ENCODE data around the gene KAT8. TPM values are rescaled to one million over a fixed set of nuclear protein-coding genes. Genes with fewer than 3 reads are reported as not detected.

KAT8 gene
- total and polyA plus RNA-seq, 9 of the 15 experiments (the other 6 are each of a cell fraction or from before 2014, with no cell fraction given): 10.0 to 98.5 (median 76.4) TPM

GRCh38 chr16:31117384-31118222 lies at the start of gene KAT8 (continued):
- no peak for TF ChIP-seq ARNT (IDR thresholded peaks at IDR 0.05)
- TF ChIP-seq ELK3 (CRISPR knock-in tag; IDR thresholded peaks at IDR 0.05): no peak
- TF ChIP-seq BRF1 (IDR thresholded peaks at IDR 0.05; ENCODE audit: borderline replicate concordance, extremely low read depth, insufficient read length): no peak
- peak; percentile 64 for TF ChIP-seq PCBP1 (IDR thresholded peaks at IDR 0.05; ENCODE audit: low read depth, low read length, poor library complexity, severe bottlenecking)
- TF ChIP-seq, protein P1, sequence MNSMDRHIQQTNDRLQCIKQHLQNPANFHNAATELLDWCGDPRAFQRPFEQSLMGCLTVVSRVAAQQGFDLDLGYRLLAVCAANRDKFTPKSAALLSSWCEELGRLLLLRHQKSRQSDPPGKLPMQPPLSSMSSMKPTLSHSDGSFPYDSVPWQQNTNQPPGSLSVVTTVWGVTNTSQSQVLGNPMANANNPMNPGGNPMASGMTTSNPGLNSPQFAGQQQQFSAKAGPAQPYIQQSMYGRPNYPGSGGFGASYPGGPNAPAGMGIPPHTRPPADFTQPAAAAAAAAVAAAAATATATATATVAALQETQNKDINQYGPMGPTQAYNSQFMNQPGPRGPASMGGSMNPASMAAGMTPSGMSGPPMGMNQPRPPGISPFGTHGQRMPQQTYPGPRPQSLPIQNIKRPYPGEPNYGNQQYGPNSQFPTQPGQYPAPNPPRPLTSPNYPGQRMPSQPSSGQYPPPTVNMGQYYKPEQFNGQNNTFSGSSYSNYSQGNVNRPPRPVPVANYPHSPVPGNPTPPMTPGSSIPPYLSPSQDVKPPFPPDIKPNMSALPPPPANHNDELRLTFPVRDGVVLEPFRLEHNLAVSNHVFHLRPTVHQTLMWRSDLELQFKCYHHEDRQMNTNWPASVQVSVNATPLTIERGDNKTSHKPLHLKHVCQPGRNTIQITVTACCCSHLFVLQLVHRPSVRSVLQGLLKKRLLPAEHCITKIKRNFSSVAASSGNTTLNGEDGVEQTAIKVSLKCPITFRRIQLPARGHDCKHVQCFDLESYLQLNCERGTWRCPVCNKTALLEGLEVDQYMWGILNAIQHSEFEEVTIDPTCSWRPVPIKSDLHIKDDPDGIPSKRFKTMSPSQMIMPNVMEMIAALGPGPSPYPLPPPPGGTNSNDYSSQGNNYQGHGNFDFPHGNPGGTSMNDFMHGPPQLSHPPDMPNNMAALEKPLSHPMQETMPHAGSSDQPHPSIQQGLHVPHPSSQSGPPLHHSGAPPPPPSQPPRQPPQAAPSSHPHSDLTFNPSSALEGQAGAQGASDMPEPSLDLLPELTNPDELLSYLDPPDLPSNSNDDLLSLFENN (IDR thresholded peaks at IDR 0.05; ENCODE audit: low read depth in 2 of 2, low read length in 2 of 2): peak in 1 of 2 experiments; percentile 58; a peak in 1 of 4 replicates
- no peak for TF ChIP-seq ESRRB (CRISPR knock-in tag; IDR thresholded peaks at IDR 0.05; ENCODE audit: borderline replicate concordance)
- TF ChIP-seq, protein P2, sequence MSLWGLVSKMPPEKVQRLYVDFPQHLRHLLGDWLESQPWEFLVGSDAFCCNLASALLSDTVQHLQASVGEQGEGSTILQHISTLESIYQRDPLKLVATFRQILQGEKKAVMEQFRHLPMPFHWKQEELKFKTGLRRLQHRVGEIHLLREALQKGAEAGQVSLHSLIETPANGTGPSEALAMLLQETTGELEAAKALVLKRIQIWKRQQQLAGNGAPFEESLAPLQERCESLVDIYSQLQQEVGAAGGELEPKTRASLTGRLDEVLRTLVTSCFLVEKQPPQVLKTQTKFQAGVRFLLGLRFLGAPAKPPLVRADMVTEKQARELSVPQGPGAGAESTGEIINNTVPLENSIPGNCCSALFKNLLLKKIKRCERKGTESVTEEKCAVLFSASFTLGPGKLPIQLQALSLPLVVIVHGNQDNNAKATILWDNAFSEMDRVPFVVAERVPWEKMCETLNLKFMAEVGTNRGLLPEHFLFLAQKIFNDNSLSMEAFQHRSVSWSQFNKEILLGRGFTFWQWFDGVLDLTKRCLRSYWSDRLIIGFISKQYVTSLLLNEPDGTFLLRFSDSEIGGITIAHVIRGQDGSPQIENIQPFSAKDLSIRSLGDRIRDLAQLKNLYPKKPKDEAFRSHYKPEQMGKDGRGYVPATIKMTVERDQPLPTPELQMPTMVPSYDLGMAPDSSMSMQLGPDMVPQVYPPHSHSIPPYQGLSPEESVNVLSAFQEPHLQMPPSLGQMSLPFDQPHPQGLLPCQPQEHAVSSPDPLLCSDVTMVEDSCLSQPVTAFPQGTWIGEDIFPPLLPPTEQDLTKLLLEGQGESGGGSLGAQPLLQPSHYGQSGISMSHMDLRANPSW (CRISPR knock-in tag; IDR thresholded peaks at IDR 0.05): no peak
- no peak; a peak in 1 of 4 replicates for TF ChIP-seq RAD21 (CRISPR knock-in tag; conservative IDR thresholded peaks at IDR 0.05 in 1 of 2, IDR thresholded peaks at IDR 0.05 in 1 of 2)
- no peak for TF ChIP-seq STAG1 (CRISPR knock-in tag; IDR thresholded peaks at IDR 0.05; ENCODE audit: borderline replicate concordance)
- TF ChIP-seq, protein P3, sequence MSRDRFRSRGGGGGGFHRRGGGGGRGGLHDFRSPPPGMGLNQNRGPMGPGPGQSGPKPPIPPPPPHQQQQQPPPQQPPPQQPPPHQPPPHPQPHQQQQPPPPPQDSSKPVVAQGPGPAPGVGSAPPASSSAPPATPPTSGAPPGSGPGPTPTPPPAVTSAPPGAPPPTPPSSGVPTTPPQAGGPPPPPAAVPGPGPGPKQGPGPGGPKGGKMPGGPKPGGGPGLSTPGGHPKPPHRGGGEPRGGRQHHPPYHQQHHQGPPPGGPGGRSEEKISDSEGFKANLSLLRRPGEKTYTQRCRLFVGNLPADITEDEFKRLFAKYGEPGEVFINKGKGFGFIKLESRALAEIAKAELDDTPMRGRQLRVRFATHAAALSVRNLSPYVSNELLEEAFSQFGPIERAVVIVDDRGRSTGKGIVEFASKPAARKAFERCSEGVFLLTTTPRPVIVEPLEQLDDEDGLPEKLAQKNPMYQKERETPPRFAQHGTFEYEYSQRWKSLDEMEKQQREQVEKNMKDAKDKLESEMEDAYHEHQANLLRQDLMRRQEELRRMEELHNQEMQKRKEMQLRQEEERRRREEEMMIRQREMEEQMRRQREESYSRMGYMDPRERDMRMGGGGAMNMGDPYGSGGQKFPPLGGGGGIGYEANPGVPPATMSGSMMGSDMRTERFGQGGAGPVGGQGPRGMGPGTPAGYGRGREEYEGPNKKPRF (IDR thresholded peaks at IDR 0.05; ENCODE audit: low read depth, low read length): no peak
- no peak for TF ChIP-seq ZNF282 (CRISPR knock-in tag; IDR thresholded peaks at IDR 0.05)
- no peak for TF ChIP-seq E2F4 (CRISPR knock-in tag; IDR thresholded peaks at IDR 0.05; ENCODE audit: low read depth)
- TF ChIP-seq ZNF124 (CRISPR knock-in tag; IDR thresholded peaks at IDR 0.05): no peak
- 0 out of 2 replicates have a peak, but pooled peaks have one; percentile 42 for TF ChIP-seq SMAD4 (CRISPR knock-in tag; conservative IDR thresholded peaks at IDR 0.05)
- no peak for TF ChIP-seq CBFA2T3 (IDR thresholded peaks at IDR 0.05)
